Lung microvascular endothelial cell (primary cell): ENCODE data around the gene ZNF195. TPM values are rescaled to one million over a fixed set of nuclear protein-coding genes. Genes with fewer than 3 reads are reported as not detected.
"Not testable (repeated sequence)": the region's sequence is repeated elsewhere in the genome, so short reads cannot be mapped to it uniquely, and the experiment has no call there.

Experiments
- DNase-seq, 2 donors: peaks; one replicate each; pipeline versions ENCODE4 v3.0.0 to v3.0.0-alpha.2; 2010; ENCODE audit warnings: low read depth in 2 of 2
- total RNA-seq: library from RNA; depleted of rRNA; stranded (reverse); fragments of >200 nt; gene quantifications from 2 replicates; pipeline ENCODE4 v1.2.1, GENCODE V29; 2014

ZNF195 gene
- total RNA-seq, 1 donor from 2014 or later = 19.6 TPM

- no peak for DNase-seq
These were observed 31.8 kb downstream of the ZNF195 start for GRCh38 chr11:3347127-3347526.

GRCh38 chr11:3346587-3346986 lies 32.4 kb downstream of the ZNF195 start:
- no peak for DNase-seq

- no peak for DNase-seq
These were observed 33.2 kb downstream of the ZNF195 start for GRCh38 chr11:3345736-3346135.

- no peak for DNase-seq
These were observed 34.4 kb downstream of the ZNF195 start for GRCh38 chr11:3344327-3345174.

GRCh38 chr11:3342709-3343108 lies 36.2 kb downstream of the ZNF195 start:
- no peak for DNase-seq

GRCh38 chr11:3341298-3341697 lies 37.6 kb downstream of the ZNF195 start:
- peak; percentile 47 to 67 for DNase-seq

GRCh38 chr11:3340025-3340424 lies 38.9 kb downstream of the ZNF195 start:
- DNase-seq = peak in 1 of 2 donors; percentile 46

GRCh38 chr11:3339340-3339624 lies 39.7 kb downstream of the ZNF195 start:
- no peak for DNase-seq

GRCh38 chr11:3338569-3339339 lies 40.2 kb downstream of the ZNF195 start:
- no peak for DNase-seq

- DNase-seq = not testable (repeated sequence)
These were observed 42.5 kb downstream of the ZNF195 start for GRCh38 chr11:3336420-3336819.

GRCh38 chr11:3333157-3333556 lies 45.8 kb downstream of the ZNF195 start:
- DNase-seq = not testable (repeated sequence)

GRCh38 chr11:3331078-3331477 lies 47.9 kb downstream of the ZNF195 start:
- DNase-seq = not testable (repeated sequence)

GRCh38 chr11:3330064-3330463 lies 48.9 kb downstream of the ZNF195 start:
- DNase-seq = not testable (repeated sequence)

GRCh38 chr11:3328503-3328902 lies 50.4 kb downstream of the ZNF195 start:
- DNase-seq = not testable (repeated sequence)

GRCh38 chr11:3326450-3326849 lies 52.5 kb downstream of the ZNF195 start:
- not testable (repeated sequence) for DNase-seq

GRCh38 chr11:3324724-3325123 lies 54.2 kb downstream of the ZNF195 start:
- DNase-seq = not testable (repeated sequence)

Other genes starting within 250 kb of the ZNF195 start
- 32.0 and 62.9 TPM in 2 replicates for gene OSBPL5, start 213.8 kb downstream of the ZNF195 start, total RNA-seq
- gene MRGPRG, start 160.3 kb downstream of the ZNF195 start, total RNA-seq = not detected in 2 replicates
- gene MRGPRE, start 146.7 kb downstream of the ZNF195 start, total RNA-seq = not detected in 2 replicates